ENCODE data around the gene DMRTA1. TPM values are rescaled to one million over a fixed set of nuclear protein-coding genes. Genes with fewer than 3 reads are reported as not detected.

The DMRTA1 gene
- total RNA-seq, 4 donors from 2014 or later = 1.3 to 4.6 (median 3.8) TPM

- Histone ChIP-seq H3K27me3 (no peaks in the 10 kb centered on the region), H3K4me1 (peaks cover 0 to 42% (median 0%) of the 10 kb centered on the region in 3 donors), H3K27ac (peak overlapping the region; percentile 92 to 93 (median 92)), H3K36me3 (no peaks in the 10 kb centered on the region), H3K9me3 (no peaks in the 10 kb centered on the region), H3K4me3 (peak overlapping the region; percentile 74 to 81)
- WGBS, 2 donors (ENCODE audit: low coverage in 1 of 2) = 17 to 19% methylated on average over 5 to 12 of the region's 17 CpGs
- ATAC-seq = no peak
- TF ChIP-seq POLR2AphosphoS5 (IDR thresholded peaks at IDR 0.05) (no peak), EP300 (IDR thresholded peaks at IDR 0.05) (no peak), CTCF (IDR thresholded peaks at IDR 0.05) (no peak), POLR2A (IDR thresholded peaks at IDR 0.05) (no peak)
These were observed 1.1 kb downstream of the DMRTA1 start for GRCh38 chr9:22447618-22448305.

- H3K4me1 ChIP-seq = peaks cover 0 to 43% (median 0%) of the 10 kb centered on the region in 3 donors
- no peaks in the 10 kb centered on the region for H3K36me3 ChIP-seq
- TF ChIP-seq CTCF (IDR thresholded peaks at IDR 0.05) (no peak), POLR2A (IDR thresholded peaks at IDR 0.05) (no peak)
- no peaks in the 10 kb centered on the region for H3K27me3 ChIP-seq
- no peak for ATAC-seq
- no peak overlapping the region for H3K4me3 ChIP-seq
- H3K27ac ChIP-seq = no peak overlapping the region
- no peaks in the 10 kb centered on the region for H3K9me3 ChIP-seq
These were observed 3.1 kb downstream of the DMRTA1 start for GRCh38 chr9:22449719-22450118.

GRCh38 chr9:22452415-22453010 lies 5.9 kb downstream of the DMRTA1 start:
- Histone ChIP-seq H3K27ac (no peak overlapping the region), H3K36me3 (no peaks in the 10 kb centered on the region), H3K4me3 (no peak overlapping the region), H3K9me3 (no peaks in the 10 kb centered on the region), H3K4me1 (peaks cover 0 to 32% (median 0%) of the 10 kb centered on the region in 3 donors), H3K27me3 (no peaks in the 10 kb centered on the region)
- no peak for ATAC-seq
- TF ChIP-seq POLR2A (IDR thresholded peaks at IDR 0.05) (no peak), EP300 (IDR thresholded peaks at IDR 0.05) (no peak), POLR2AphosphoS5 (IDR thresholded peaks at IDR 0.05) (no peak), CTCF (IDR thresholded peaks at IDR 0.05) (peak; percentile 76 to 81 (median 78))
- WGBS, 2 donors (ENCODE audit: low coverage in 1 of 2) = 13 to 15% methylated on average over 4 of the region's 4 CpGs

- H3K4me3 ChIP-seq = no peak overlapping the region
- H3K4me1 ChIP-seq = peaks cover 0 to 17% (median 0%) of the 10 kb centered on the region in 3 donors
- WGBS, 2 donors (ENCODE audit: low coverage in 1 of 2) = 32 to 83% methylated on average over 1 of the region's 1 CpG
- no peak overlapping the region for H3K27ac ChIP-seq
- no peaks in the 10 kb centered on the region for H3K27me3 ChIP-seq
- ATAC-seq = no peak
- H3K9me3 ChIP-seq = no peaks in the 10 kb centered on the region
- TF ChIP-seq CTCF (IDR thresholded peaks at IDR 0.05) (no peak), POLR2AphosphoS5 (IDR thresholded peaks at IDR 0.05) (no peak), POLR2A (IDR thresholded peaks at IDR 0.05) (no peak), EP300 (IDR thresholded peaks at IDR 0.05) (no peak)
- no peaks in the 10 kb centered on the region for H3K36me3 ChIP-seq
These were observed 7.4 kb downstream of the DMRTA1 start for GRCh38 chr9:22454016-22454415.

- no peaks in the 10 kb centered on the region for H3K27me3 ChIP-seq
- H3K4me3 ChIP-seq = no peak overlapping the region
- no peaks in the 10 kb centered on the region for H3K36me3 ChIP-seq
- TF ChIP-seq CTCF (IDR thresholded peaks at IDR 0.05) (no peak), POLR2A (IDR thresholded peaks at IDR 0.05) (no peak), POLR2AphosphoS5 (IDR thresholded peaks at IDR 0.05) (no peak)
- 58 to 71% methylated on average over 3 to 4 of the region's 4 CpGs for WGBS, 2 donors (ENCODE audit: low coverage in 1 of 2)
- no peak for ATAC-seq
- H3K9me3 ChIP-seq = no peaks in the 10 kb centered on the region
- peaks cover 0 to 6% (median 0%) of the 10 kb centered on the region in 3 donors for H3K4me1 ChIP-seq
- H3K27ac ChIP-seq = no peak overlapping the region
These were observed 8.6 kb downstream of the DMRTA1 start for GRCh38 chr9:22455181-22455580.
